HepG2 (cell line): ENCODE measurements around the gene HSPA1L. TPM values are rescaled to one million over a fixed set of nuclear protein-coding genes. Genes with fewer than 3 reads are reported as not detected.
A peak's percentile ranks its signal among the peaks of the same experiment; 100 is the strongest.

ENCODE experiments used
- AKAP8 ChIP-seq: sonication (generic); formaldehyde crosslinking; IDR thresholded peaks from 2 replicates; pipeline ENCODE4 v1.5.1; 2020; ENCODE audit warnings: mild to moderate bottlenecking, missing genetic modification reagents
- CENPX ChIP-seq: sonication (generic); formaldehyde crosslinking; IDR thresholded peaks from 2 replicates; pipeline ENCODE4 v1.9.0; 2021; ENCODE audit warnings: mild to moderate bottlenecking, missing genetic modification reagents, moderate library complexity
- GTF3A ChIP-seq: sonication (generic); formaldehyde crosslinking; conservative IDR thresholded peaks from 2 replicates; pipeline ENCODE4 v1.4.0; 2020; ENCODE audit warnings: mild to moderate bottlenecking, missing genetic modification reagents
- GZF1 ChIP-seq: sonication (generic); formaldehyde crosslinking; IDR thresholded peaks from 2 replicates; pipeline ENCODE4 v1.5.1; 2020; ENCODE audit warnings: mild to moderate bottlenecking, missing genetic modification reagents
- MYC ChIP-seq: sonication (generic); formaldehyde crosslinking; IDR thresholded peaks from 2 replicates; pipeline ENCODE4 v1.9.0; 2021; ENCODE audit warnings: missing genetic modification reagents, borderline replicate concordance
- PBX2 ChIP-seq: IDR thresholded peaks from 2 replicates; pipeline ENCODE4 v1.6.1; 2016; ENCODE audit warnings: control low read depth
- SIX1 ChIP-seq: sonication (generic); formaldehyde crosslinking; IDR thresholded peaks from 2 replicates; pipeline ENCODE4 v1.4.0; 2020; ENCODE audit warnings: missing genetic modification reagents, borderline replicate concordance
- SP140L ChIP-seq: sonication (generic); formaldehyde crosslinking; IDR thresholded peaks from 2 replicates; pipeline ENCODE4 v1.4.0; 2020; ENCODE audit warnings: missing genetic modification reagents, borderline replicate concordance
- ZFP1 ChIP-seq: IDR thresholded peaks from 2 replicates; pipeline ENCODE4 v1.6.1; 2016
- ZFP62 ChIP-seq: sonication (generic); formaldehyde crosslinking; IDR thresholded peaks from 2 replicates; pipeline ENCODE4 v1.4.0; 2020; ENCODE audit warnings: missing genetic modification reagents
- ZNF501 ChIP-seq: sonication (generic); formaldehyde crosslinking; IDR thresholded peaks from 2 replicates; pipeline ENCODE4 v1.5.1; 2020; ENCODE audit warnings: mild to moderate bottlenecking, moderate library complexity, missing genetic modification reagents
- ZNF562 ChIP-seq: sonication (generic); formaldehyde crosslinking; IDR thresholded peaks from 2 replicates; pipeline ENCODE4 v1.8.0; 2022; ENCODE audit warnings: missing genetic modification reagents, borderline replicate concordance
- polyA plus RNA-seq, 8 experiments: library from polyadenylated mRNA; depleted of rRNA in 3 of 8; stranded (reverse) in 7 of 8; unstranded in 1 of 8; fragments of >200 nt; fragmentation: Illumina TruSeq in 4 of 8; extraction: Trizol in 4 of 8; gene quantifications; 2 replicates each; pipeline versions ENCODE4 v1.2.1 to v1.2.3, GENCODE V29; 2011 to 2016; ENCODE audit warnings: low read depth in 4 of 8, missing spikeins in 1 of 8, mixed read lengths in 1 of 8; ENCODE audit not compliant: insufficient read depth in 1 of 8
- total RNA-seq, 5 experiments: library from RNA; depleted of rRNA; stranded (reverse); fragments of >200 nt; fragmentation: Illumina TruSeq; extraction: Trizol; gene quantifications; 2 replicates each; pipeline ENCODE4 v1.2.3, GENCODE V29; 2016; ENCODE audit warnings: low read depth in 1 of 5
- TF ChIP-seq, protein P1 (sequence below): conservative IDR thresholded peaks from 2 replicates; pipeline ENCODE4 v1.6.1; 2018; ENCODE audit warnings: missing genetic modification reagents
- TF ChIP-seq, protein P2 (sequence below): sonication (generic); formaldehyde crosslinking; IDR thresholded peaks from 2 replicates; pipeline ENCODE4 v1.9.0; 2021; ENCODE audit warnings: missing genetic modification reagents, borderline replicate concordance
- TF ChIP-seq, protein P3 (sequence below): sonication (generic); formaldehyde crosslinking; IDR thresholded peaks from 2 replicates; pipeline ENCODE4 v1.5.0; 2020; ENCODE audit warnings: missing genetic modification reagents
- TF ChIP-seq, protein P4 (sequence below): IDR thresholded peaks from 2 replicates; pipeline ENCODE4 v1.6.1; 2016; ENCODE audit warnings: low read depth, missing genetic modification reagents, missing compliant biosample characterization
- TF ChIP-seq, protein P5 (sequence below): sonication (generic); formaldehyde crosslinking; IDR thresholded peaks from 2 replicates; pipeline ENCODE4 v1.8.1; 2022; ENCODE audit warnings: mild to moderate bottlenecking, missing genetic modification reagents

Gene HSPA1L
- total and polyA plus RNA-seq, 2 of the 13 experiments (the other 11 are each of a cell fraction or from before 2014, with no cell fraction given): 0.55 to 1.0 TPM

DNA sequence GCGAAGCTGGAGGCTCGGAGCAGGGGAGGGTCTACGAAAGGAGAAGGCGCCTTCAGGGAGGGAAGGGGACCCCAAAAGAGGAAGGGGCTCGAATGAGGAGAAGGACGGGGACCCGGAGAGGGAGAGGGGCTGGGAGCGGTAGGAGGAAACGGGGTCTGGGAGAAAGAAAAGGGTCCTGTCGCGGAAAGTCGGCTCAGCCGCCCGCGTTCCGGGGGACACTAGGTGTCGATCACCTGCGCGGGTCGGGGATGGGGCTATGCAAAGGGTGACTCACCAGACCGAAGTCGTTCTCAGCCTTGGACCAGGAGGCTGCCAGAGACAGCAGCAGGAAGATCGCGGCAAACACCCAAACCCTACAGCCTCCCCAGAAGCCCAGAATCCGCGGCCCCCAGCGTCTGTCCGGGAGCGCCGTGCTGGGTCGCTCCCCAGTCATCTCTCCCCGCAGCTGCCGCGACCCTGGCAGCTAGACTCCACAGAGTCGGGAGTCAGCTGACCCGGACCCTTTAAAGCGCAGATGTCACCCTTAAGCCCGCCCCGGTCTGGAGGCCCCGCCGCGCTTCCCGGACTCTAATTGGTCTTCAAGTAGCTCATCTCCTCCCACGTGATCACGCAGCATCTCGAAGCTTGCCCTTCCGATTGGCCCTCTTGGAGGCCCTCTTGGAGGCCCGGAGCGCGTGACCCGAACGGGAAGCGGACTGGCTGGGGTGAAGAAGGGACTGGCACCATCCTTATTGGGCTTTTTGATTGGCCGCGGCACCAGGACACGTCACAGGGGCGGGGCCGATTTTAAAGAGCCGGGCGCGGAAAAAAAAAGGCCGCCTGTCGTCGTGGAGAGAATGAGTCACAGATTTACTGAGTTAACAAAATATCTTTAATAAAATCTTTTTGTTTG is 47.5 kb upstream of the HSPA1L start, which contains the start of gene NEU1 (continued):
- TF ChIP-seq, protein P1, sequence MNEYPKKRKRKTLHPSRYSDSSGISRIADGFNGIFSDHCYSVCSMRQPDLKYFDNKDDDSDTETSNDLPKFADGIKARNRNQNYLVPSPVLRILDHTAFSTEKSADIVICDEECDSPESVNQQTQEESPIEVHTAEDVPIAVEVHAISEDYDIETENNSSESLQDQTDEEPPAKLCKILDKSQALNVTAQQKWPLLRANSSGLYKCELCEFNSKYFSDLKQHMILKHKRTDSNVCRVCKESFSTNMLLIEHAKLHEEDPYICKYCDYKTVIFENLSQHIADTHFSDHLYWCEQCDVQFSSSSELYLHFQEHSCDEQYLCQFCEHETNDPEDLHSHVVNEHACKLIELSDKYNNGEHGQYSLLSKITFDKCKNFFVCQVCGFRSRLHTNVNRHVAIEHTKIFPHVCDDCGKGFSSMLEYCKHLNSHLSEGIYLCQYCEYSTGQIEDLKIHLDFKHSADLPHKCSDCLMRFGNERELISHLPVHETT (CRISPR knock-in tag): peak; percentile 72; the same call in 1 of the 2 replicates
- TF ChIP-seq ZFP62 (CRISPR knock-in tag) (no peak), SIX1 (CRISPR knock-in tag) (peak; percentile 61; the same call in 1 of the 2 replicates), MYC (CRISPR knock-in tag) (peak; percentile 67), ZNF501 (CRISPR knock-in tag) (peak; percentile 86), SP140L (no peak; the same call in 1 of the 2 replicates), ZFP1 (CRISPR knock-in tag) (peak; percentile 79), PBX2 (CRISPR knock-in tag) (no peak; the same call in none of the 2 replicates), GTF3A (CRISPR knock-in tag) (0 out of 2 replicates have a peak, but pooled peaks have one; percentile 60), GZF1 (CRISPR knock-in tag) (no peak), CENPX (CRISPR knock-in tag) (no peak), ZNF562 (no peak), AKAP8 (CRISPR knock-in tag) (peak; percentile 90)
- TF ChIP-seq, protein P2, sequence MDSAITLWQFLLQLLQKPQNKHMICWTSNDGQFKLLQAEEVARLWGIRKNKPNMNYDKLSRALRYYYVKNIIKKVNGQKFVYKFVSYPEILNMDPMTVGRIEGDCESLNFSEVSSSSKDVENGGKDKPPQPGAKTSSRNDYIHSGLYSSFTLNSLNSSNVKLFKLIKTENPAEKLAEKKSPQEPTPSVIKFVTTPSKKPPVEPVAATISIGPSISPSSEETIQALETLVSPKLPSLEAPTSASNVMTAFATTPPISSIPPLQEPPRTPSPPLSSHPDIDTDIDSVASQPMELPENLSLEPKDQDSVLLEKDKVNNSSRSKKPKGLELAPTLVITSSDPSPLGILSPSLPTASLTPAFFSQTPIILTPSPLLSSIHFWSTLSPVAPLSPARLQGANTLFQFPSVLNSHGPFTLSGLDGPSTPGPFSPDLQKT (CRISPR knock-in tag): no peak
- TF ChIP-seq, protein P3, sequence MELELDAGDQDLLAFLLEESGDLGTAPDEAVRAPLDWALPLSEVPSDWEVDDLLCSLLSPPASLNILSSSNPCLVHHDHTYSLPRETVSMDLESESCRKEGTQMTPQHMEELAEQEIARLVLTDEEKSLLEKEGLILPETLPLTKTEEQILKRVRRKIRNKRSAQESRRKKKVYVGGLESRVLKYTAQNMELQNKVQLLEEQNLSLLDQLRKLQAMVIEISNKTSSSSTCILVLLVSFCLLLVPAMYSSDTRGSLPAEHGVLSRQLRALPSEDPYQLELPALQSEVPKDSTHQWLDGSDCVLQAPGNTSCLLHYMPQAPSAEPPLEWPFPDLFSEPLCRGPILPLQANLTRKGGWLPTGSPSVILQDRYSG (CRISPR knock-in tag): 0 out of 2 replicates have a peak, but pooled peaks have one; percentile 43
- TF ChIP-seq, protein P4, sequence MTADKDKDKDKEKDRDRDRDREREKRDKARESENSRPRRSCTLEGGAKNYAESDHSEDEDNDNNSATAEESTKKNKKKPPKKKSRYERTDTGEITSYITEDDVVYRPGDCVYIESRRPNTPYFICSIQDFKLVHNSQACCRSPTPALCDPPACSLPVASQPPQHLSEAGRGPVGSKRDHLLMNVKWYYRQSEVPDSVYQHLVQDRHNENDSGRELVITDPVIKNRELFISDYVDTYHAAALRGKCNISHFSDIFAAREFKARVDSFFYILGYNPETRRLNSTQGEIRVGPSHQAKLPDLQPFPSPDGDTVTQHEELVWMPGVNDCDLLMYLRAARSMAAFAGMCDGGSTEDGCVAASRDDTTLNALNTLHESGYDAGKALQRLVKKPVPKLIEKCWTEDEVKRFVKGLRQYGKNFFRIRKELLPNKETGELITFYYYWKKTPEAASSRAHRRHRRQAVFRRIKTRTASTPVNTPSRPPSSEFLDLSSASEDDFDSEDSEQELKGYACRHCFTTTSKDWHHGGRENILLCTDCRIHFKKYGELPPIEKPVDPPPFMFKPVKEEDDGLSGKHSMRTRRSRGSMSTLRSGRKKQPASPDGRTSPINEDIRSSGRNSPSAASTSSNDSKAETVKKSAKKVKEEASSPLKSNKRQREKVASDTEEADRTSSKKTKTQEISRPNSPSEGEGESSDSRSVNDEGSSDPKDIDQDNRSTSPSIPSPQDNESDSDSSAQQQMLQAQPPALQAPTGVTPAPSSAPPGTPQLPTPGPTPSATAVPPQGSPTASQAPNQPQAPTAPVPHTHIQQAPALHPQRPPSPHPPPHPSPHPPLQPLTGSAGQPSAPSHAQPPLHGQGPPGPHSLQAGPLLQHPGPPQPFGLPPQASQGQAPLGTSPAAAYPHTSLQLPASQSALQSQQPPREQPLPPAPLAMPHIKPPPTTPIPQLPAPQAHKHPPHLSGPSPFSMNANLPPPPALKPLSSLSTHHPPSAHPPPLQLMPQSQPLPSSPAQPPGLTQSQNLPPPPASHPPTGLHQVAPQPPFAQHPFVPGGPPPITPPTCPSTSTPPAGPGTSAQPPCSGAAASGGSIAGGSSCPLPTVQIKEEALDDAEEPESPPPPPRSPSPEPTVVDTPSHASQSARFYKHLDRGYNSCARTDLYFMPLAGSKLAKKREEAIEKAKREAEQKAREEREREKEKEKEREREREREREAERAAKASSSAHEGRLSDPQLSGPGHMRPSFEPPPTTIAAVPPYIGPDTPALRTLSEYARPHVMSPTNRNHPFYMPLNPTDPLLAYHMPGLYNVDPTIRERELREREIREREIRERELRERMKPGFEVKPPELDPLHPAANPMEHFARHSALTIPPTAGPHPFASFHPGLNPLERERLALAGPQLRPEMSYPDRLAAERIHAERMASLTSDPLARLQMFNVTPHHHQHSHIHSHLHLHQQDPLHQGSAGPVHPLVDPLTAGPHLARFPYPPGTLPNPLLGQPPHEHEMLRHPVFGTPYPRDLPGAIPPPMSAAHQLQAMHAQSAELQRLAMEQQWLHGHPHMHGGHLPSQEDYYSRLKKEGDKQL: 0 out of 2 replicates have a peak, but pooled peaks have one; percentile 3
- TF ChIP-seq, protein P5, sequence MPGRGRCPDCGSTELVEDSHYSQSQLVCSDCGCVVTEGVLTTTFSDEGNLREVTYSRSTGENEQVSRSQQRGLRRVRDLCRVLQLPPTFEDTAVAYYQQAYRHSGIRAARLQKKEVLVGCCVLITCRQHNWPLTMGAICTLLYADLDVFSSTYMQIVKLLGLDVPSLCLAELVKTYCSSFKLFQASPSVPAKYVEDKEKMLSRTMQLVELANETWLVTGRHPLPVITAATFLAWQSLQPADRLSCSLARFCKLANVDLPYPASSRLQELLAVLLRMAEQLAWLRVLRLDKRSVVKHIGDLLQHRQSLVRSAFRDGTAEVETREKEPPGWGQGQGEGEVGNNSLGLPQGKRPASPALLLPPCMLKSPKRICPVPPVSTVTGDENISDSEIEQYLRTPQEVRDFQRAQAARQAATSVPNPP (CRISPR knock-in tag): peak; percentile 88; the same call in 1 of the 2 replicates
